Stimulated activated CD4-positive, alpha-beta T cell treated with anti-CD3 and anti-CD28 coated beads, Interleukin-15, amount 100 ng/mL, for 24 hours (primary cell): ENCODE results near the gene CHRNA4.
"Not testable (repeated sequence)": the region's sequence is repeated elsewhere in the genome, so short reads cannot be mapped to it uniquely, and the experiment has no call there.

ENCODE experiments used
- DNase-seq: peaks from one replicate; pipeline ENCODE4 v3.0.0-alpha.2; 2020

CHRNA4 gene

GRCh38 chr20:63397155-63397843 lies 36.1 kb upstream of the CHRNA4 start:
- DNase-seq, result no peak

DNA sequence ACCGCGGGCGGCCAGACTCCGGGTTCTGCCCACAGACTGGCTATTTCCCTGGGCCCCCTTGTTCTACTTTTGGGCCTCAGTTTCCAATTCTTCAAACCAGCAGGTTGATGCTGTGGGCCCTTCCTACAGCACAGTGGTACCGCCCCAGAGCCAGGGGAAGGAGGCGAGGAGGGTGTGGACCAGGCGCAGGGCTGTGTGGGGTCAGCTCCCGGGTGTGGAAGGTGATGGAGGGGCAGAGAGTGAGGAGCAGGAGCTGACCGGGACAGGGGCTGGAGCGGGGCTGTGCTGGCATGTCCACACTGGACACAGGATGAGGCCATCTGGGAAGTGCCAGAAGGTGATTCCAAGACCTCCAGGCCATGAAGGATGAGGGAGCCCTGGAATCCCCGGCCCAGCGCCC lies 35.2 kb upstream of the CHRNA4 start:
- no peak for DNase-seq

DNA sequence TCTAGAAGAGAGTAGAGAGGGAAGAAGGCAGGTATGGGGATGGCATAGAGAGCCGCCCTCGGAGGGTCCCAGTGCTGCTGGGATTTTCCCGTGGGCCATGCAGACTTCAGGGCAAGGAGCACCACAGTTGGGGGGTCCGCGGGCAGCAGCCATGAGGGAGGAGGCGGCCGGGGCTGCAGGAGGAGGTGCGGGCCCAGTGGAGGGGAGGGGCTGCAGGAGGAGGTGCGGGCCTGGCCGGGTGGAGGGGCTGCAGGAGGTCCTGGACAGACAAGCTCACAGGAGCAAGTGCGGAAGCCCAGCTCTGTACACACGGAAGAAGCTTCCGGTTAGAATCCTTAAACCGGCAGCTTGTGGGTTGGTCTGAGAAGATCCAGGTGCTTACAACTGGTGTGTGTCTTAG lies 34.6 kb upstream of the CHRNA4 start:
- DNase-seq, result no peak

DNA sequence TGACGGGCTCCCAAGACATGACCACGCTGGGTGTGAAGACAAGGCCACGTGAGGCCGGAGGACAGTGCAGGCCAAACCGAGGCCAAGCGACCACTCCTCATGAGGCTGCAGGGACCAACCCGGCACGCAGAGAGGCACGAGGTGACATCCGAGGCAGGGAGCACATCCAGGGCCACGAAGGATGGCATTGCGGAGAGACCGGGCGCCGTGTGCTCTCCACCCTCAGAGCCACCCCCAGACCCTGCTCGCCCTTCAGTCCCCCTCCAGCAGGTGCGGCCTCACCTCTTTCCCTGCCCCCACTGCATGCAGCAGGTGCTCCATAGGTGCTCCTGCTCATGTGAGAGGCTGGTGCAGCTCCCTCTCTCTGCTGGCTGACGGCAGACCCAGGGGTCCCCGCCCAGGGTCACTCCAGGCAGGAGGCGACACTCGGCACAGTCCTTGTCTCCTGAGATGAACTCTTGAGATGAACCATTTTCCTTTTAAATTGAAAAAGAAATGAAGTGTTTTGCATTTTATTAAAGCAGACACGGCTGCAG lies 33.8 kb upstream of the CHRNA4 start:
- DNase-seq, result no peak

- DNase-seq, result no peak
Observed at GRCh38 chr20:63394069-63394919, 33.1 kb upstream of the CHRNA4 start.

GRCh38 chr20:63393566-63393965 lies 32.4 kb upstream of the CHRNA4 start:
- no peak for DNase-seq

DNA sequence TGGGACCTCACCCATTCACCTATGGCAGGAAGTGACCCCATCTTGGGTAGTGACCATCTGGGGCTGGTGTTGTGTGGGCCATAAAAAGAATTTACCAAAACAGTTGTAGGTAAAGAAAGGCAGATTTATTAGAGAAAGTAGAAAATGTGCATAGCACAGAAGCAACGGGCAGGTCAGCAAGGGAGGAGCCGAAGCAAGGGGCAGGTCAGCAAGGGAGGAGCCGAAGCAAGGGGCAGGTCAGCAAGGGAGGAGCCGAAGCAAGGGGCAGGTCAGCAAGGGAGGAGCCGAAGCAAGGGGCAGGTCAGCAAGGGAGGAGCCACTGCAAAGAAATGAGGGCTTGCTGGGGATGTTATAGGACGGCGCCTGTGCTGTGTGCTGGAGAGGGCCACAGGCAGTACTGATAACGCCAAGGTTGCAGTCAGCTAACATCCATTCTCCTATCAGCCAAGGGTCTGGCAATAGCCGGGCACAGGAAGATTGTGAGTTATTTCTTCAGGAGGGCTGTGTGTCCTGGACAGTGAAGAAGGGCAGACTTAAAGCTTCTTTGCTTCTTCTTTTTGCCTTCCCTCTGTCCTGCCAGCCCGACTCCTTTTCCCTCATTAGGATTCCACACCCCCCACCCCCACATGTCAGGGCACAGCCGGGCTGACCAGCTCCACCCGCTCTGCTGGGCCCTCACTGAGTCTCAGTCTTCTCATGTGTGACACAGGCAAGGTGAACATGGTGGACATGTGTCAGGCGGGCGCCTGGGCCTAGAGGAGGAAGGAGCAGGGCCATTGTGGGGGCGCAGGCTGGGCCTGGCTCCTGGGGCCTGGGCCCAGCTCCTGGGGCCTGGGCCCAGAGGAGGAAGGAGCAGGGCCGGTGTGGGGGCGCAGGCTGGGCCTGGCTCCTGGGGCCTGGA lies 31.6 kb upstream of the CHRNA4 start:
- no peak for DNase-seq

DNA sequence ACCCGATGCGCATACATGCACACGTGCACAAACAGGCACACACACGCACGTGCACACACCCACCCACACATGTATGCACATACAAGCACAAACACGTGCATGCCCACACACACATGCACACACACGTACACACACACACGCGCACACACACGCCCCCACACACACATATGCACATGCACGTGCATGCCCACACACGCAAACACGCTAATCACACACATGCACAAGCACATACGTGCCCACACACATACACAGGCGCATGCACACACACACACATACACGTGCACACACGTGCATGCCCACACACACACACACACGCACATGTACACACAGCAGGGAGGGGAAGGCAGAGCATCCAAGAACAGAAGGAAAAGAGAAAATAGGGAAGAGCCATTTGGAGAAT lies 26.8 kb upstream of the CHRNA4 start:
- DNase-seq, result no peak

DNA sequence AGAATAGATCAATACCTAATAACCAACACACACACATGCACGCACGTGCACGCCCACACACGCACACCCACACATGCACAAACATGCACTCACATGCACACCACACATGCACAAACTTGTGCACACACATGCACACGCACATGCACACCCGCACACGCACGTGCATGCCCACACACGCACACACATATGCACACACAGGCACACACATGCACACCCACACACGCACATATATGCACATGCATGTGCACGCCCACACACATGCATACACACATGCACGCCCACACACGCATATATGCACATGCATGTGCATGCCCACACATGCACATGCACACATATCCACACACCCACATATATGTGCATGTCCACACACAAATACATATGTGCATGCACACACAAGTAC lies 26.2 kb upstream of the CHRNA4 start:
- no peak for DNase-seq

DNA sequence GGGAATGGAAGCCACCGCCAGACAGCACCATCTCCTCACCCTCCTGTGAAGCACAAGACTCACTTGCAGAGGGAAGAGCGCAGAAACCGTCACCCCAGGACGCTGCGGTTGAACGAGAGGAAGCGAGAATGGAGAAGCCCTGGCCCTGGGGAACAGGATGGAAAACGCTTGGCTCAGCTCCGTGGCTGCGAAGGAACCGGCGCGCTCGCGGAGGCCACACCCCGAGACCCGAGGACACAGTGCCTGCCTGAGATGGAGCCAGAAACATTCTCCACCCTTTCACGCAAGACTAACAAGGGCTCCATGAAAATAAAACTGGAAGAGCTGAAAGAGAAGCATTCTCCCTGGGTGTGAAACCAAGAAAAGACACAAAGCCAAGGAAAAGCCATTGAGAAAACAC lies 25.3 kb upstream of the CHRNA4 start:
- no peak for DNase-seq

DNA sequence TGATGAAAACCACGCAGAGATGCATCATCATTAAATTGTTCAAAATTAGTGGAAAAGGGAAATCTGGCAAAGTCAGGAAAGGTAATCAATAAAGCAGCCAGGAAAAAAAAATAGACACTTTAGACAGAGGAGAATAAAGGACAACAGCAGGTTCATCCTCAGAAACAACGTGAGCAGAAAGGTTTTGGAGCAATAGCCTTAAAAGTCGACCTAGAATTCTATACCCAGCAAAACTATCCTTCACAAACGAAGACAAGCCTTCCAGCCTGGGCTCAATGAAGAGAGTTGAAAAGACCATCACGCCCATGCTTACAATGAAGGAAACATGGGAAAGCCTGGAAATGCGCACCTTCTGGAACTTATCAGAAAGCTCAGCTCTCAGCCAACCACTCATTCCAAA lies 24.7 kb upstream of the CHRNA4 start:
- no peak for DNase-seq

GRCh38 chr20:63384336-63384735 lies 23.2 kb upstream of the CHRNA4 start:
- DNase-seq, result no peak

GRCh38 chr20:63383556-63383955 lies 22.4 kb upstream of the CHRNA4 start:
- no peak for DNase-seq

GRCh38 chr20:63382551-63383300 lies 21.6 kb upstream of the CHRNA4 start:
- no peak for DNase-seq

GRCh38 chr20:63381781-63382431 lies 20.8 kb upstream of the CHRNA4 start:
- DNase-seq, result peak; percentile 48

DNA sequence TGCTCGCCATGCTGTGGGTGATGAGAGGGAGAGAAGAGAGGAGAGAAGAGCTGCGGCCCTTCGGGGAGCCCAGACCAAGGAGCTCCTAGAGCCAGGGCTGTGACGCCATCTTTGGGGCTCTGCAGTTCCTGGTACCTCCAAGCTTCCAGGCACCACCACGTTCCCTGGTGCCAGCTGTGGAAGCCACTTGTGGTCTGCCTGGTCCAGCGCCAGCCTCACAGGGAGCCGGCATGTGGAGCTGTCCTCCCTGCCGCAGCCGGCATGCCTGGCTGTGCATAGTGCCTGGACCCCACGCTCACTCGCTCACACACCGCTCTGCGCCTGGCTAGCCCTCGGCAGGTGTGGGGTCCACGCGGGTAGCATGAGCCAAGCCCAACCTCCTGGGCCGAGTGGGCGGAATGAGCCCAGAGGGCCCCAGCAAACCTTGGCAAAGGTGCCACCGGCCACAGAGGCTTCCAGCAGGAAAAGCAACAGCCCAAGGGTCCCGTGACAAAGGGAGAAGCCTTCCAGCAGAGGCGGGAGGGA lies 19.3 kb upstream of the CHRNA4 start:
- no peak for DNase-seq

GRCh38 chr20:63379872-63380271 lies 18.7 kb upstream of the CHRNA4 start:
- not testable (repeated sequence) for DNase-seq

GRCh38 chr20:63379296-63379695 lies 18.1 kb upstream of the CHRNA4 start:
- no peak for DNase-seq

- DNase-seq, result no peak
Observed at GRCh38 chr20:63378626-63379025, 17.5 kb upstream of the CHRNA4 start.

- no peak for DNase-seq
Observed at GRCh38 chr20:63377951-63378381, 16.8 kb upstream of the CHRNA4 start.

DNA sequence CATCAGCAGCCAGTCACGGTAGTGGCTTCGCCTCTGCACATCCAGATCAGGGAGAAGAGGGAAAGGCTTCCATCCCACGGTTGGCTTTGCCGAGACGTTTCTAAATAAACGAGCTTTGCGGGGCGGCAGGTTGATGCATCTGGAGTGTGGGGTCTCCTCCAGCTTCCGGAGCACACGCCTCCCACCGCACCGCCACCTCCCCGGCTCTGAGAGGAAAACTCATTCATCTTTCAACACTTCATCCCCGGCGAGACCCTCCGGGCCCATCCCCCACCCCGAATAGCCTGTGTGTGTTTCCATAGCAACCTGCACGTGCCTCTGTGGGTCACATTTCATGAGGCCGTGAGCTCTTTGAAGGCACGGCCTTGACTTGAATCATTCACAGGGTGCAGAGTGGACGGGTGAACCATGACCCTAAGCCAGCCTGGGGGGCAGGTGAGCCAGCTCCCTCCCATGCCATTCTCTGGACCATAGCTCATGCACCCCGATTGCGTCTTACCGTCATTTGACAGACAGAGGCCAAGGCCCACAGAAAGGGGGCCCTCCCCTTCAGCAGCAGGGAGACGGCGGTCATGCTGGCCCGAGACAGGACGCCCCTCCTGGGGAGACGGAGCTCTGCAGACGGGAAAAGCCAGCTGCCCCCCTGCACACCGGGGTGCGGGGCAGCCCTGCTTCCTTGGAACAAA lies 16.2 kb upstream of the CHRNA4 start:
- DNase-seq, result no peak
